Progenitor cell of endocrine pancreas (in vitro differentiated cells): ENCODE measurements around the gene NAV2. TPM values are rescaled to one million over a fixed set of nuclear protein-coding genes. Genes with fewer than 3 reads are reported as not detected.

Experiments
- DNase-seq: peaks from one replicate; pipeline ENCODE4 v3.0.0; 2021; ENCODE audit warnings: low spot score; ENCODE audit not compliant: unreplicated experiment
- H3K27ac Mint-ChIP-seq: 2 replicates; pipeline ENCODE4 v1.8.0; 2021; ENCODE audit warnings: mild to moderate bottlenecking, moderate library complexity, mixed read lengths
- H3K27me3 Mint-ChIP-seq: 2 replicates; pipeline ENCODE4 v1.8.0; 2021; ENCODE audit warnings: mixed read lengths
- H3K36me3 Mint-ChIP-seq: 2 replicates; pipeline ENCODE4 v1.8.0; 2022; ENCODE audit warnings: mixed read lengths; ENCODE audit not compliant: insufficient read depth
- H3K4me1 Mint-ChIP-seq: 2 replicates; pipeline ENCODE4 v1.8.0; 2021; ENCODE audit warnings: low read depth, mixed read lengths
- H3K4me3 Mint-ChIP-seq: 2 replicates; pipeline ENCODE4 v1.8.0; 2021; ENCODE audit warnings: low read depth, mild to moderate bottlenecking, moderate library complexity, mixed read lengths
- H3K9me3 Mint-ChIP-seq: 2 replicates; pipeline ENCODE4 v1.8.0; 2021; ENCODE audit warnings: low read depth, mixed read lengths
- total RNA-seq: library from RNA; stranded (reverse); gene quantifications from 2 replicates; pipeline ENCODE4 v1.2.1, GENCODE V29; 2021
- TF ChIP-seq, protein P1 (sequence below): fragments of 200-600 bp; sonication (generic); IDR thresholded peaks from one replicate; pipeline ENCODE4 v1.5.0; 2021; ENCODE audit warnings: antibody characterized with exemption, mild to moderate bottlenecking; ENCODE audit not compliant: unreplicated experiment

NAV2 gene
- total RNA-seq, 1 donor from 2014 or later = 88.3 TPM

DNA sequence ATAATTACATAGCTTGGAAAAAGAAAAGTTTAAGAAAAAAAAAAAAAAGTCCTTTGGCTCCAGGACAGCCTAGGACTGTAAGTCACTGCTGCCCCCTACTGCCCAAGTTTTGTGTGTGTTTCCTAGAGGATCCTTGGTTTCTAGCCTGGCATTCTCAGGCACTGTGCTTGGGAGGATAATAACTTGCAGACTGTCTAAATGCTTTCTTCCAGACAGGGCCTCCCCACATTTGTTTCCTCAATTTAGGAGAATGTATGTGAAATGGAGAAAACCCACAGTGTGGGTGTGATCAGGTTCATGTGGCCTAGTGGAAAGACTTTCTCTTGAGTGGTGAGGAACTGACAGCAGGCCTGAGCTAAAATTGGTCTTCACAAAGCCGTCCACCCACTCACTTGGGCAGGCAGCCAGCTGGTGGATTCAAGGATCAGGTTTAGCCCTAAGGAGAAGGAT is 191.0 kb downstream of the NAV2 start:
- Mint-ChIP-seq H3K27me3 (no peaks in the 10 kb centered on the region), H3K9me3 (no peaks in the 10 kb centered on the region), H3K4me1 (peaks cover 21% of the 10 kb centered on the region), H3K36me3 (peaks cover 5% of the 10 kb centered on the region), H3K4me3 (no peak overlapping the region), H3K27ac (no peak overlapping the region)
- TF ChIP-seq, protein P1, sequence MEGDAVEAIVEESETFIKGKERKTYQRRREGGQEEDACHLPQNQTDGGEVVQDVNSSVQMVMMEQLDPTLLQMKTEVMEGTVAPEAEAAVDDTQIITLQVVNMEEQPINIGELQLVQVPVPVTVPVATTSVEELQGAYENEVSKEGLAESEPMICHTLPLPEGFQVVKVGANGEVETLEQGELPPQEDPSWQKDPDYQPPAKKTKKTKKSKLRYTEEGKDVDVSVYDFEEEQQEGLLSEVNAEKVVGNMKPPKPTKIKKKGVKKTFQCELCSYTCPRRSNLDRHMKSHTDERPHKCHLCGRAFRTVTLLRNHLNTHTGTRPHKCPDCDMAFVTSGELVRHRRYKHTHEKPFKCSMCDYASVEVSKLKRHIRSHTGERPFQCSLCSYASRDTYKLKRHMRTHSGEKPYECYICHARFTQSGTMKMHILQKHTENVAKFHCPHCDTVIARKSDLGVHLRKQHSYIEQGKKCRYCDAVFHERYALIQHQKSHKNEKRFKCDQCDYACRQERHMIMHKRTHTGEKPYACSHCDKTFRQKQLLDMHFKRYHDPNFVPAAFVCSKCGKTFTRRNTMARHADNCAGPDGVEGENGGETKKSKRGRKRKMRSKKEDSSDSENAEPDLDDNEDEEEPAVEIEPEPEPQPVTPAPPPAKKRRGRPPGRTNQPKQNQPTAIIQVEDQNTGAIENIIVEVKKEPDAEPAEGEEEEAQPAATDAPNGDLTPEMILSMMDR = peak; percentile 89
- peak; percentile 66 for DNase-seq

DNA sequence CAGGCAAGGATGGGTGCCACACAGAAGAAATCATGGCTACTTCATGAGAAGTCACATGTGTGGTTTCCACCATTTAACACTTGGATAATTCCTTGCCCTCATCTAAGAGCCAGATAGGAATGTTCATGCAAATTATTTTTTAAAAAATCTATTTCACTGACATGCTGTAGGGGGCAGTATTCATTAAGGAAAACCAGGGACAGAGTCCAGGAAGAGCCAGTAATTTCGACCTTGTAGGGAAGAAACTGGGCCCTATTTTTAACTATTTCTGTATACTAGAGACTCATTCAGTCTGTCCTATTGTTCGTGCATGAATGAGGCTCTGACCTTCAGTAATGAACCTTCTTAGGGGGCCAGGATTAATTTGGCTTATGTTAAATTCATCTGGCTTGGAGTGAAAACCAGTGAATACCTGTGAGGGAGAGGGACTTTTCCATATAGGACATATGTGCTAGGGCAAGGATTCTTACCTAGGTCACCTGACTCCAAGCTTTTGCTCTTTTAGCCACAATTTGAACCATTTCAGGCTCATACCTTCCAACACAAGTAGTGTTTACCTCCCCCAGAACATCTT is 192.7 kb downstream of the NAV2 start:
- Mint-ChIP-seq H3K27me3 (no peaks in the 10 kb centered on the region), H3K4me1 (peaks cover 27% of the 10 kb centered on the region), H3K27ac (no peak overlapping the region), H3K9me3 (no peaks in the 10 kb centered on the region), H3K36me3 (no peaks in the 10 kb centered on the region), H3K4me3 (no peak overlapping the region)
- no peak for DNase-seq
- TF ChIP-seq, protein P1 = peak; percentile 76

DNA sequence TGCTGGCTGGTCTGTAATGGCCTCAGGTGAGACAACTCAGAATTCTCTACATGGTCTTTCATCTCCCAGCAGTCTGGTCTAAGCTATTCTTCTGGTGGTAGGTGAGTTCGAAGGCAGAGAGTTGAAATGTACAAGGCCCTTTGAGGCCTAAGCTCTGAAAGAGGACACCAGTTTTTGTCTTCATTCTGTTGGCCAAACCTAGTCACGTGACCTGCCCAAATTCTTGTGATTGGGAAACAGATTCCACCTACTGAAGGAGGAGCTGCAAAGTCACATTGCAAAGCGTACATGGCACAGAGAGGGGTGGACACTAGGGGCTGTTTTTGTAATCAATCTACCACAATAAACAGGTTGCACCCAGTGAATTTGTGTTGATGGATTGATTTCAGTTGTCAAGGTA is 193.5 kb downstream of the NAV2 start:
- no peak for DNase-seq
- Mint-ChIP-seq H3K9me3 (no peaks in the 10 kb centered on the region), H3K4me1 (peaks cover 27% of the 10 kb centered on the region), H3K4me3 (no peak overlapping the region), H3K27ac (no peak overlapping the region), H3K36me3 (no peaks in the 10 kb centered on the region), H3K27me3 (no peaks in the 10 kb centered on the region)
- TF ChIP-seq, protein P1 = no peak

DNA sequence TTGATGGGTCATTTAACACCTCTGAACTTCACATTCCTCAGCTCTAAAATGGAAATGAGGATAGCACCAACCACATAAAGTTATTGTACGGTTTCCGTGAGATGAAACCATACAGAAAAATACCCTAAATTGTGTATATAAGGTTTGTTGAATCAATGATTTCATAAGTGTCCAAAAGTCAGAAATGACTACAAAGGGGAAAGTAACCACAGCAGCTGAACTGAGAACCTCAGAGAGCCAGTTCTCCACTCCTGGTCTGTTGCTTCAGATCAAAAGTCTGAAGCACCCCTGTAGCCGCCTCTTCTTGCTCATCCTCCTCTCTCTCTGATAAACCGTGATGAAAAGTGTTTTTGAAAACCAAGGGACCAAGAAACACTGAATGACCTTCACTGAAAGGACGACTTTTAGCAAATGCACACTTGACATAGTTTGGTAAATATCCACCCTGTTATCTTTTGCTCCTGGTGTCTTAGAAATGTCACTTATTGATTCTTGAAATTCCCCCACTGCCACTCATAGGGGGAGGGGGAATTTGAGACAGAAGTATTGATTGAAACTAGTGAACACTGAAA is 194.5 kb downstream of the NAV2 start:
- Mint-ChIP-seq H3K27ac (peak overlapping the region; percentile 63), H3K4me3 (no peak overlapping the region), H3K36me3 (no peaks in the 10 kb centered on the region), H3K9me3 (no peaks in the 10 kb centered on the region), H3K4me1 (peaks cover 36% of the 10 kb centered on the region), H3K27me3 (no peaks in the 10 kb centered on the region)
- no peak for DNase-seq
- TF ChIP-seq, protein P1 = no peak

DNA sequence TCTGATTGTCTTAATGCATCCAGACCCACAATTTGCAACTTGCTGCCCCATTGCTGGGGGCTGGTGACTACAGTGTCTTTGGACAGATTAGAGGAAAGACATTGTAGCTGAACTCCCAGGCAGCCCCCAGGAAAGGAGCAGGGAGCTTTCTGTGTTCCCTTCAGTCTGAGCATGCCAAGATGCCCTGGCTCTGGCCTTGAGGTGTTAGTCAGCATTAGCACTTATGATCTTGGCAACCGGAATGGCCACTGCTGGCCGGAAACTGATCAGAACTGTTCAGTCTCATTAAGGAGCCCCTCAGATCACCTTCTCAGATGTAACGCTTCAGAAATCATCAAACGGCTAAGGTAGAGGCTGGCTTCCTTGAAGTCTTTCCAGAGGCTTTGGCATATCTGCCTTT is 195.2 kb downstream of the NAV2 start:
- H3K9me3 Mint-ChIP-seq = no peaks in the 10 kb centered on the region
- DNase-seq = no peak
- H3K4me3 Mint-ChIP-seq = no peak overlapping the region
- H3K27ac Mint-ChIP-seq = no peak overlapping the region
- H3K4me1 Mint-ChIP-seq = peaks cover 43% of the 10 kb centered on the region
- no peaks in the 10 kb centered on the region for H3K36me3 Mint-ChIP-seq
- H3K27me3 Mint-ChIP-seq = no peaks in the 10 kb centered on the region
- TF ChIP-seq, protein P1 = no peak
